Testis (tissue), 2 donors: ENCODE measurements around the gene TESK1.

Experiments
- POLR2A ChIP-seq: fragments of 450-650 bp; IDR thresholded peaks from one replicate; pipeline ENCODE4 v1.6.1; 2017; ENCODE audit warnings: antibody characterized with exemption, mild to moderate bottlenecking, moderate library complexity
- TF ChIP-seq, protein P1 (sequence below), 3 experiments: fragments of 450-650 bp in 2 of 3; fragments of 200-600 bp in 1 of 3; sonication (generic) in 1 of 3; IDR thresholded peaks; one replicate each; pipeline ENCODE4 v1.5.1; 2016 to 2019; ENCODE audit warnings: antibody characterized with exemption in 3 of 3, mild to moderate bottlenecking in 2 of 3, moderate library complexity in 1 of 3

DNA sequence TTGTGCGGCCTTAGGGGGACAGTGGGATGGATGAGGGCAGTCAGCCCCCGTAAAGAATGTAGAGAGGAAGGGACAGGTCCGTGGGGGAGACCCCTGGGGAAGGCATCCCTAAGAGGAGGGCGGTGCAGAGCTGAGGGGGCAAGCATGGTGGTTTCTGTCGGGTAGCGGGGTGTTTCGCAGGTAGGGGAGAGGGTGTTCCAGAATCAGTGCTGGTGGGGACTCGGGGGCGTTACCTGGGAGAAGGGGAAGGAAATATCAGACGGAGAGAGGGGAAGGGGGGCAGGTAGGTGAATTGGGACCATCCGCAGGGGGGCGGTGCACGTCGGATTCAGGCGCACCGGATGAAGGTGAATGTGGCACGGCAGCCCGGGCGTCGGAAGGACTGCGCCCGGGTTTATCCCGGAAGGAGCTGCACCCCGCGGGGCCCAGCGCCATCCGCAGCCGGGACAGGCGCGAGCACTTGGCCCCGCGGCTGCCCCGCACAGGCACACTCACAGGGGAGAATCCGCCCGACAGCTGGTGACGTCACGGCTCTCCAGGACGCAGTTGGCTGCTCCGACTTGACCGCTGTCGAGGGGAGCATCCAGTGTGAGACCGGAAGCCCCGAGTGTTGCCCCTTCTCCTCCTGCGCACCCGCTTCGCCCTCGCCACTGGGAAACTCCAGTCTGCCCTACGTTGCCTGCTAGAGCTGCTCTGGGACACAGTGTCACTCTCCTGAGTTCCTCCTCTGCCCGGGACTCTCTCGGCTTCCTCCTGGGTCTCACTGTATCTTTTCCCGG, 11.8 kb downstream of the TESK1 start:
- TF ChIP-seq, protein P1, sequence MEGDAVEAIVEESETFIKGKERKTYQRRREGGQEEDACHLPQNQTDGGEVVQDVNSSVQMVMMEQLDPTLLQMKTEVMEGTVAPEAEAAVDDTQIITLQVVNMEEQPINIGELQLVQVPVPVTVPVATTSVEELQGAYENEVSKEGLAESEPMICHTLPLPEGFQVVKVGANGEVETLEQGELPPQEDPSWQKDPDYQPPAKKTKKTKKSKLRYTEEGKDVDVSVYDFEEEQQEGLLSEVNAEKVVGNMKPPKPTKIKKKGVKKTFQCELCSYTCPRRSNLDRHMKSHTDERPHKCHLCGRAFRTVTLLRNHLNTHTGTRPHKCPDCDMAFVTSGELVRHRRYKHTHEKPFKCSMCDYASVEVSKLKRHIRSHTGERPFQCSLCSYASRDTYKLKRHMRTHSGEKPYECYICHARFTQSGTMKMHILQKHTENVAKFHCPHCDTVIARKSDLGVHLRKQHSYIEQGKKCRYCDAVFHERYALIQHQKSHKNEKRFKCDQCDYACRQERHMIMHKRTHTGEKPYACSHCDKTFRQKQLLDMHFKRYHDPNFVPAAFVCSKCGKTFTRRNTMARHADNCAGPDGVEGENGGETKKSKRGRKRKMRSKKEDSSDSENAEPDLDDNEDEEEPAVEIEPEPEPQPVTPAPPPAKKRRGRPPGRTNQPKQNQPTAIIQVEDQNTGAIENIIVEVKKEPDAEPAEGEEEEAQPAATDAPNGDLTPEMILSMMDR (IDR thresholded peaks at IDR 0.05), result no peak
- TF ChIP-seq POLR2A, result no peak
